Esophagus muscularis mucosa (tissue), 4 donors: ENCODE measurements around the gene CHERP. TPM values are rescaled to one million over a fixed set of nuclear protein-coding genes. Genes with fewer than 3 reads are reported as not detected.

Source experiments
- DNase-seq: peaks from one replicate; pipeline ENCODE4 v3.0.0-alpha.2; 2017; ENCODE audit errors: extremely low spot score
- H3K27ac ChIP-seq, 4 donors: fragments of 200-600 bp; sonication (generic); replicated peaks in 1 of 4; 1 replicate in 3 of 4; 2 replicates in 1 of 4; pipeline ENCODE4 v1.5.1; 2016 to 2019; ENCODE audit warnings: mild to moderate bottlenecking in 1 of 4
- H3K27me3 ChIP-seq, 4 donors: fragments of 200-600 bp; sonication (generic); one replicate each; pipeline versions ENCODE4 v1.5.1 to v1.6.0; 2016 to 2019
- H3K36me3 ChIP-seq, 4 donors: fragments of 200-600 bp; sonication (generic); one replicate each; pipeline ENCODE4 v1.5.1; 2016 to 2019
- H3K4me1 ChIP-seq, 4 donors: fragments of 200-600 bp; sonication (generic); one replicate each; pipeline ENCODE4 v1.5.1; 2016 to 2019
- H3K4me3 ChIP-seq, 4 donors: fragments of 200-600 bp; sonication (generic); 1 replicate in 2 of 4; 2 replicates in 2 of 4; pipeline ENCODE4 v1.5.1; 2016 to 2019; ENCODE audit warnings: mild to moderate bottlenecking in 4 of 4, moderate library complexity in 1 of 4
- H3K9me3 ChIP-seq, 4 donors: fragments of 200-600 bp; sonication (generic); 1 replicate in 3 of 4; 2 replicates in 1 of 4; pipeline ENCODE4 v1.5.1; 2016 to 2019
- CTCF ChIP-seq, 3 experiments: fragments of 200-600 bp in 2 of 3; fragments of 450-650 bp in 1 of 3; sonication (generic) in 2 of 3; IDR thresholded peaks; one replicate each; pipeline ENCODE4 v1.5.1; 2017 to 2019; ENCODE audit warnings: antibody characterized with exemption in 3 of 3, mild to moderate bottlenecking in 2 of 3, moderate library complexity in 1 of 3
- EP300 ChIP-seq: sonication (generic); formaldehyde crosslinking; IDR thresholded peaks from one replicate; pipeline ENCODE4 v1.6.1; 2017; ENCODE audit warnings: antibody characterized with exemption
- POLR2A ChIP-seq: fragments of 450-650 bp; IDR thresholded peaks from one replicate; pipeline ENCODE4 v1.6.1; 2017; ENCODE audit warnings: antibody characterized with exemption, moderate library complexity, mild to moderate bottlenecking, low read depth
- POLR2AphosphoS5 ChIP-seq, 2 donors: sonication (generic); formaldehyde crosslinking; IDR thresholded peaks; one replicate each; pipeline ENCODE4 v1.6.1; 2017; ENCODE audit warnings: antibody characterized with exemption in 2 of 2
- WGBS: methylation state at CpG from one replicate; pipeline ENCODE4 v1.1.5; 2018; 5-methylcytosine and 5-hydroxymethylcytosine counted together
- intact Hi-C: fragments of 100-400 bp; cut with DNase I; formaldehyde crosslinking; loops from one replicate; pipeline ENCODE4 v1.15.1; 2023
- total RNA-seq, 4 donors: library from RNA; depleted of rRNA; stranded (reverse); fragments of >200 nt; gene quantifications; one replicate each; pipeline versions ENCODE4 v1.1.0 to v1.2.1, GENCODE V29; 2016

Gene CHERP
- total RNA-seq, 4 donors from 2014 or later, result 9.1 to 18.0 (median 12.9) TPM

GRCh38 chr19:16525751-16526481 lies 16.3 kb downstream of the CHERP start:
- Histone ChIP-seq H3K36me3 (peaks cover 90 to 100% (median 100%) of the 10 kb centered on the region in 4 donors), H3K4me3 (no peak overlapping the region), H3K9me3 (no peaks in the 10 kb centered on the region), H3K27me3 (no peaks in the 10 kb centered on the region), H3K27ac (no peak overlapping the region), H3K4me1 (no peaks in the 10 kb centered on the region)
- TF ChIP-seq CTCF (IDR thresholded peaks at IDR 0.05) (no peak), EP300 (no peak), POLR2AphosphoS5 (IDR thresholded peaks at IDR 0.05) (no peak), POLR2A (no peak)
- WGBS, result 97% methylated on average over 25 of the region's 29 CpGs
- DNase-seq, result no peak
- intact Hi-C loops, result no loop called here

- intact Hi-C loops, result no loop called here
- Histone ChIP-seq H3K4me3 (no peak overlapping the region), H3K36me3 (peaks cover 90 to 100% (median 100%) of the 10 kb centered on the region in 4 donors), H3K27ac (no peak overlapping the region), H3K27me3 (no peaks in the 10 kb centered on the region), H3K9me3 (no peaks in the 10 kb centered on the region), H3K4me1 (no peaks in the 10 kb centered on the region)
- 94% methylated on average over 14 of the region's 54 CpGs for WGBS
- no peak for DNase-seq
- TF ChIP-seq POLR2A, result no peak
- no peak for TF ChIP-seq CTCF (IDR thresholded peaks at IDR 0.05)
- no peak for TF ChIP-seq POLR2AphosphoS5 (IDR thresholded peaks at IDR 0.05)
- TF ChIP-seq EP300, result no peak
Measured at GRCh38 chr19:16524991-16525734, 17.1 kb downstream of the CHERP start.

GRCh38 chr19:16522559-16523377 lies 19.5 kb downstream of the CHERP start:
- no peak for DNase-seq
- Histone ChIP-seq H3K4me1 (no peaks in the 10 kb centered on the region), H3K36me3 (peaks cover 90 to 100% (median 100%) of the 10 kb centered on the region in 4 donors), H3K4me3 (no peak overlapping the region), H3K27ac (no peak overlapping the region), H3K27me3 (no peaks in the 10 kb centered on the region), H3K9me3 (no peaks in the 10 kb centered on the region)
- intact Hi-C loops, result no loop called here
- WGBS, result 95% methylated on average over 18 of the region's 25 CpGs
- no peak for TF ChIP-seq POLR2AphosphoS5 (IDR thresholded peaks at IDR 0.05)
- TF ChIP-seq POLR2A, result no peak
- no peak for TF ChIP-seq EP300
- TF ChIP-seq CTCF (IDR thresholded peaks at IDR 0.05), result no peak

- no peak for DNase-seq
- 91% methylated on average over 9 of the region's 10 CpGs for WGBS
- Histone ChIP-seq H3K27me3 (no peaks in the 10 kb centered on the region), H3K9me3 (no peaks in the 10 kb centered on the region), H3K27ac (no peak overlapping the region), H3K4me1 (no peaks in the 10 kb centered on the region), H3K4me3 (no peak overlapping the region), H3K36me3 (peaks cover 89 to 100% (median 100%) of the 10 kb centered on the region in 4 donors)
- intact Hi-C loops, result no loop called here
- TF ChIP-seq POLR2A (no peak), EP300 (no peak), POLR2AphosphoS5 (IDR thresholded peaks at IDR 0.05) (no peak), CTCF (IDR thresholded peaks at IDR 0.05) (no peak)
Measured at GRCh38 chr19:16521715-16522289, 20.4 kb downstream of the CHERP start.
